ENCODE measurements around the gene ISCU. TPM values are rescaled to one million over a fixed set of nuclear protein-coding genes. Genes with fewer than 3 reads are reported as not detected.
A peak's percentile ranks its signal among the peaks of the same experiment; 100 is the strongest.

Gene ISCU
- total and polyA plus RNA-seq, 8 donors = 83.3 to 256 (median 165) TPM

DNA sequence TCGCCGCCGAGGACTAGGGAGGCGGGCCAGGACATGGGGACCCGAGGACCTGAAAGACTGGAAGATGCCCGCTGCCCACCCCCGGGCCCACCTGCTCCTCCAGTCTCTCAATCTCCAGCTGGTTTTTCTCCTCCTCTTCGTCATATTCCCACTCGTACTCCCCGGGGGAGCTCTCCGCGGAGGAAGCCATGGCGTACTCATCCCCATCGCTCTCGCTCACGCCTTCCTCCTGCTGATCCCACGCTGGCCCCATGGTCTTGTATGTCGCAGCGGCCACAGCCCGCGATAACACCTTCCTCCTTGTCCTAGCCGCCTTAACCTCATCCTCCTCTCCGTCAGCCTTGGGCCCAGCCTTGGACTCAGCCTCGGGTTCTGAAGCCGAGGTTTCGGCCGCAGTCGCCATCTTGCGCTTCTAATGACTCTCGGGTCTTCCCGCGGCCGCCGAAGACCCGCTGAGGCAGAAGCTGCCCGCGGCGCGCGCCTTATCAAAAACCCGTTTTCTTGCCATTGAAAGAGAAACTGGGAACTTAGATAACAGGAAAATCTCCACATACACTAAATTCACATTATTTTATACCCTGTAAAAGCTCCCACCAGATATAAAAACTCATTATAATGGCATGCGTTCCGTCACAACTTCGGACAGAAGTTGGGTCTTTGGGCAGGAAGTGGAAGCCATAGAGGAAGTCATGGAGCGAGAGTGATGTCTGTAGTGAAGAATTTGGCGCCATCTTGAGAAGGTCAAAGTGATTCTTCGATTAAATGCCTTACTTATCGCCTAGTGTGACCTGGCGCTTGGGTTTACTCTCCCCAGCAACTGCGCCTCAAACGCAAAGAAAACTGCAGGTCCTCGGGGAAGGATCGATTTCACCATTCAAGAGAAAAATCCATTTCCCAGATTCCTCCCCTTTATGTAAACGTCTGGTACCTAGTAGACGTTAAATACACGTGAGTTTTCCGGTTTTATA lies 1.4 kb upstream of the ISCU start, which contains the start of gene SART3:
SART3 (minus strand) TSS at position 422 of the 968 bp plus-strand sequence; CDS start at position 403, 19 bp downstream.
- Histone ChIP-seq H3K27ac (peak within 1 kb of the TSS; percentile 87 to 96 (median 89)), H3K4me1 (peaks cover 38 to 82% (median 74%) of the 10 kb centered on the region in 4 donors), H3K4me3 (peak within 1 kb of the TSS; percentile 88 to 99 (median 97)), H3K27me3 (no peaks in the 10 kb centered on the region), H3K36me3 (peaks cover 8 to 43% (median 28%) of the 10 kb centered on the region in 4 donors), H3K9me3 (no peaks in the 10 kb centered on the region)
- peak; percentile 73 to 84 (median 83) for TF ChIP-seq POLR2AphosphoS5 (IDR thresholded peaks at IDR 0.05)
- TF ChIP-seq, protein P1, sequence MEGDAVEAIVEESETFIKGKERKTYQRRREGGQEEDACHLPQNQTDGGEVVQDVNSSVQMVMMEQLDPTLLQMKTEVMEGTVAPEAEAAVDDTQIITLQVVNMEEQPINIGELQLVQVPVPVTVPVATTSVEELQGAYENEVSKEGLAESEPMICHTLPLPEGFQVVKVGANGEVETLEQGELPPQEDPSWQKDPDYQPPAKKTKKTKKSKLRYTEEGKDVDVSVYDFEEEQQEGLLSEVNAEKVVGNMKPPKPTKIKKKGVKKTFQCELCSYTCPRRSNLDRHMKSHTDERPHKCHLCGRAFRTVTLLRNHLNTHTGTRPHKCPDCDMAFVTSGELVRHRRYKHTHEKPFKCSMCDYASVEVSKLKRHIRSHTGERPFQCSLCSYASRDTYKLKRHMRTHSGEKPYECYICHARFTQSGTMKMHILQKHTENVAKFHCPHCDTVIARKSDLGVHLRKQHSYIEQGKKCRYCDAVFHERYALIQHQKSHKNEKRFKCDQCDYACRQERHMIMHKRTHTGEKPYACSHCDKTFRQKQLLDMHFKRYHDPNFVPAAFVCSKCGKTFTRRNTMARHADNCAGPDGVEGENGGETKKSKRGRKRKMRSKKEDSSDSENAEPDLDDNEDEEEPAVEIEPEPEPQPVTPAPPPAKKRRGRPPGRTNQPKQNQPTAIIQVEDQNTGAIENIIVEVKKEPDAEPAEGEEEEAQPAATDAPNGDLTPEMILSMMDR (IDR thresholded peaks at IDR 0.05) = no peak
- peak; percentile 75 to 96 for DNase-seq
- 0 to 1% (median 0%) methylated on average over 51 to 57 of the region's 57 CpGs for WGBS, 5 donors
- intact Hi-C loops (cut with DNase I; ENCODE audit: low total_unique reads) = loop anchor here (10.0 kb wide), 1 partner anchor 244 kb away; no protein-coding TSS in a partner anchor

DNA sequence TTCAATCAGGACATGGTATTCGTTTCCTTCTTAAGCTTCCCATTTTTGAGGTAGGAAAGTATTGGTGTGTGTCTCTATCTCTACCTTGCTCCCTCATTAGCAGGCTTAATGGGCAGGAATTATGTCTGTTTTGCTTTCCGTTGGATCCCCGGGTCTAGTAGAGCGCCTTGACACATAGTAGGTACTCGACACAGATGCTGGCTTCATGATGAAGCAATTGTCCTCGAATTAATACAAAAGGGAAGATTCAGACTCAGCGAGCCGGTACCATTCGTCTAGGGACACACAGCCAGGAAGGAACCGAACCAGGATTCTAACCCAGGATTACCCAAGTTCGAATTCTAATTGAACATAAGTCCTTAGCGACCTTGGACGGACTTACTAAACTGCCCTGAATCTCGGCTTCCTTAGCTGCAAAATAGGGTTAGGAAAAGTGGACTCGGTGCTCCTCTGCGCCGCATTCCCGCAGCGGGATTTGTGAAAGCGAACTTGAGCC lies 496 bp upstream of the ISCU start:
- no peak for DNase-seq
- TF ChIP-seq, protein P1 (IDR thresholded peaks at IDR 0.05) = no peak
- TF ChIP-seq POLR2AphosphoS5 (IDR thresholded peaks at IDR 0.05) (no peak), POLR2A (IDR thresholded peaks at IDR 0.05) (no peak), EP300 (IDR thresholded peaks at IDR 0.05) (no peak)
- peaks cover 37 to 82% (median 73%) of the 10 kb centered on the region in 4 donors for H3K4me1 ChIP-seq
- peaks cover 16 to 43% (median 33%) of the 10 kb centered on the region in 4 donors for H3K36me3 ChIP-seq
- H3K4me3 ChIP-seq = peak overlapping the region; percentile 88 to 99 (median 97)
- intact Hi-C loops (cut with DNase I; ENCODE audit: low total_unique reads) = loop anchor here (10.0 kb wide), 1 partner anchor 243 kb away; no protein-coding TSS in a partner anchor
- no peaks in the 10 kb centered on the region for H3K9me3 ChIP-seq
- WGBS, 5 donors = 0 to 1% (median 1%) methylated on average over 20 of the region's 20 CpGs
- no peaks in the 10 kb centered on the region for H3K27me3 ChIP-seq
- H3K27ac ChIP-seq = peak overlapping the region; percentile 68 to 96 (median 89)

DNA sequence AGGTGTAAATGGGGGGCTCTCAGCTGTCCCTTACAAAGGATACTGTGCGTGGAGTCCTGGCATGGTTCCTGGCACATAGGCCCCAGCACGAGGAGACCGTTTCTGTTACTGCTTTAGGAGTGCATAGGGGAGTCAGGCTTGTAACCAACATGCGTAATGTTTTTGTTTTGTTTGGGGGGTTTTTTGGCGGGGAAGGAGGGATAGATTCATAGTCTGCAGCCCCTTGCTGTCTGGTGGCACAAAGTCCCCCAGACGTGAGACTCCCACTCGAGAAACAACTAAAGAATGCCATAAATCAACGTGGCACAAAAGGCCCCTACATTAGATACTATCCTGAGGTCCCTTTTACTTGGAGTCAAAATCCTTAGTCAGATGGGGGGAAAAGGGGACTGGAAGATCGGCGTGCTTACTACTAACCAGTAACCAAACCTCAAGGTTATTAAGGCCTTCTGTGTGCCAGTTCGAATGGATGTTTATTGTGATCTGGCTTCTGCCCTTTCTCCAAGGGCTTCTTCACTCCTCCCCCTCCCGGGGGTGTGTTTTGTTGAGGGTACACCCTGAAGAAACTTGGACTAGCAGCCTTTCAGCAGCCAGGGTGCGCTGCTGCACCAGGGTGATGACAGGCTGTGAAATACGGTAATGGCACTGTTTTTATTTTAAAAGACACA lies 874 bp downstream of the ISCU start:
- DNase-seq = peak; percentile 81 to 95
- TF ChIP-seq POLR2A (IDR thresholded peaks at IDR 0.05) (no peak), POLR2AphosphoS5 (IDR thresholded peaks at IDR 0.05) (peak; percentile 35 to 80 (median 48))
- TF ChIP-seq, protein P1 (IDR thresholded peaks at IDR 0.05) = peak in 5 of 7 experiments; percentile 62 to 89 (median 77)
- Histone ChIP-seq H3K9me3 (no peaks in the 10 kb centered on the region), H3K4me1 (peaks cover 34 to 82% (median 64%) of the 10 kb centered on the region in 4 donors), H3K36me3 (peaks cover 23 to 43% (median 42%) of the 10 kb centered on the region in 4 donors), H3K4me3 (peak overlapping the region; percentile 88 to 99 (median 97)), H3K27ac (peak overlapping the region; percentile 87 to 96 (median 89)), H3K27me3 (no peaks in the 10 kb centered on the region)
- intact Hi-C loops (cut with DNase I; ENCODE audit: low total_unique reads) = loop anchor here (10.0 kb wide), 1 partner anchor 242 kb away; no protein-coding TSS in a partner anchor
- WGBS, 5 donors = 0 to 2% (median 1%) methylated on average over 14 of the region's 14 CpGs

DNA sequence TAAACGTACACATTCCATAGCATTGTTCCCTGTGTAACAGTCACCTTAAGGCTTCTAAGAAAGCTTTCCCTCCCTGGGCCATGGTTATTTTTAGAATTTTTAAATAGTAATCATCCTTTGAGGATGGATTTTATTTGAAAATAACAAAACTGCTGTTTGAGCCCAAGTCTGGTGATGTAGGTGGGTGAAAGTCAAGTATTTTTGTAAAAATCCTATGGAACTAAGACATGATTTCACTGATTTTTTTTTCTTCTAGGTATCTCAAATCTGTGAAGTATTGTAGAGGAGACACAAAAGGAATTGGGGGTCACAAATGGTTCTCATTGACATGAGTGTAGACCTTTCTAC lies 1.4 kb downstream of the ISCU start:
- peaks cover 29 to 82% (median 59%) of the 10 kb centered on the region in 4 donors for H3K4me1 ChIP-seq
- WGBS, 5 donors = 0 to 4% (median 2%) methylated on average over 1 of the region's 1 CpG

More for the DNA sequence above, 1.4 kb downstream of the ISCU start:
- DNase-seq = no peak
- H3K27ac ChIP-seq = peak overlapping the region in 4 of 5 donors; percentile 87 to 96 (median 90)
- no peaks in the 10 kb centered on the region for H3K9me3 ChIP-seq
- H3K4me3 ChIP-seq = peak overlapping the region; percentile 88 to 99 (median 97)
- intact Hi-C loops (cut with DNase I; ENCODE audit: low total_unique reads) = loop anchor here (10.0 kb wide), 1 partner anchor 241 kb away; no protein-coding TSS in a partner anchor
- peaks cover 25 to 47% (median 47%) of the 10 kb centered on the region in 4 donors for H3K36me3 ChIP-seq
- no peaks in the 10 kb centered on the region for H3K27me3 ChIP-seq
- no peak for TF ChIP-seq EP300 (IDR thresholded peaks at IDR 0.05)
- TF ChIP-seq, protein P1 (IDR thresholded peaks at IDR 0.05) = peak in 1 of 7 experiments; percentile 14

Data from stomach (tissue), 9 donors.